GM19193 (cell line): ENCODE results near the gene SOX1.

Experiments
- POLR2A ChIP-seq: IDR thresholded peaks from 4 replicates; pipeline ENCODE4 v1.6.1; 2011; ENCODE audit not compliant: insufficient read depth, insufficient read length; ENCODE audit errors: extremely low read depth

The SOX1 gene

GRCh38 chr13:112104881-112105234 is 37.9 kb downstream of the SOX1 start:
- TF ChIP-seq POLR2A: no peak

- TF ChIP-seq POLR2A: no peak
Observed at GRCh38 chr13:112105244-112105681, 38.3 kb downstream of the SOX1 start.

- TF ChIP-seq POLR2A: no peak
Observed at GRCh38 chr13:112105892-112106291, 38.9 kb downstream of the SOX1 start.

GRCh38 chr13:112106478-112107141 is 39.7 kb downstream of the SOX1 start:
- no peak for TF ChIP-seq POLR2A

GRCh38 chr13:112107289-112107688 is 40.3 kb downstream of the SOX1 start:
- TF ChIP-seq POLR2A: no peak

- TF ChIP-seq POLR2A: no peak
Observed at GRCh38 chr13:112110479-112110878, 43.5 kb downstream of the SOX1 start.

GRCh38 chr13:112111239-112111857 is 44.4 kb downstream of the SOX1 start:
- TF ChIP-seq POLR2A: no peak

GRCh38 chr13:112112534-112113276 is 45.8 kb downstream of the SOX1 start:
- TF ChIP-seq POLR2A: no peak

- TF ChIP-seq POLR2A: no peak
Observed at GRCh38 chr13:112113348-112113747, 46.4 kb downstream of the SOX1 start.

- no peak for TF ChIP-seq POLR2A
Observed at GRCh38 chr13:112113851-112114250, 46.9 kb downstream of the SOX1 start.

- no peak for TF ChIP-seq POLR2A
Observed at GRCh38 chr13:112114391-112114790, 47.4 kb downstream of the SOX1 start.

GRCh38 chr13:112115403-112116091 is 48.6 kb downstream of the SOX1 start:
- TF ChIP-seq POLR2A: no peak

- no peak for TF ChIP-seq POLR2A
Observed at GRCh38 chr13:112116187-112116950, 49.4 kb downstream of the SOX1 start.

- no peak for TF ChIP-seq POLR2A
Observed at GRCh38 chr13:112117258-112117954, 50.5 kb downstream of the SOX1 start.
